Measurements from ENCODE around the gene KRTAP5-10.
"Not testable (repeated sequence)": the region's sequence is repeated elsewhere in the genome, so short reads cannot be mapped to it uniquely, and the experiment has no call there.

The KRTAP5-10 gene

GRCh38 chr11:71566081-71566620, 788 bp downstream of the KRTAP5-10 start:
- no peak for TF ChIP-seq CTCF (conservative IDR thresholded peaks at IDR 0.05; ENCODE audit: low read depth)
- POLR2A ChIA-PET (ENCODE audit: low non-redundant PET), result no interaction called here
- CTCF ChIA-PET, result interaction anchor here (0.6 kb wide), 1 partner anchor 322 kb away, joined by 4 read pairs; no protein-coding TSS in a partner anchor
- DNase-seq (ENCODE audit: low spot score), result no peak
- no peak overlapping the region for H3K27ac ChIP-seq

- DNase-seq (ENCODE audit: low spot score); H3K27ac ChIP-seq; POLR2A ChIA-PET (ENCODE audit: low non-redundant PET): not testable (repeated sequence)
- CTCF ChIA-PET, result interaction anchor here (0.6 kb wide), 1 partner anchor 322 kb away, joined by 4 read pairs; no protein-coding TSS in a partner anchor
Measured at GRCh38 chr11:71566626-71567599, 1.6 kb downstream of the KRTAP5-10 start.

GRCh38 chr11:71567633-71568032, 2.3 kb downstream of the KRTAP5-10 start:
- H3K27ac ChIP-seq; DNase-seq (ENCODE audit: low spot score); POLR2A ChIA-PET (ENCODE audit: low non-redundant PET); CTCF ChIA-PET: not testable (repeated sequence)

- DNase-seq (ENCODE audit: low spot score), result no peak
- ChIA-PET CTCF (interaction anchor here (0.7 kb wide), 1 partner anchor 1416 kb away, joined by 3 read pairs; no protein-coding TSS in a partner anchor), POLR2A (ENCODE audit: low non-redundant PET) (no interaction called here)
- no peak for TF ChIP-seq CTCF (conservative IDR thresholded peaks at IDR 0.05; ENCODE audit: low read depth)
- no peak overlapping the region for H3K27ac ChIP-seq
Measured at GRCh38 chr11:71568704-71569349, 3.5 kb downstream of the KRTAP5-10 start.

- POLR2A ChIA-PET (ENCODE audit: low non-redundant PET); DNase-seq (ENCODE audit: low spot score); CTCF ChIA-PET; H3K27ac ChIP-seq: not testable (repeated sequence)
Measured at GRCh38 chr11:71571101-71571850, 5.9 kb downstream of the KRTAP5-10 start.

GRCh38 chr11:71572811-71573210, 7.4 kb downstream of the KRTAP5-10 start:
- H3K27ac ChIP-seq, result no peak overlapping the region
- TF ChIP-seq CTCF (conservative IDR thresholded peaks at IDR 0.05; ENCODE audit: low read depth), result no peak
- no peak for DNase-seq (ENCODE audit: low spot score)
- ChIA-PET CTCF (no interaction called here), POLR2A (ENCODE audit: low non-redundant PET) (no interaction called here)

GRCh38 chr11:71574418-71574817, 9.1 kb downstream of the KRTAP5-10 start:
- ChIA-PET CTCF (no interaction called here), POLR2A (ENCODE audit: low non-redundant PET) (no interaction called here)
- no peak for TF ChIP-seq CTCF (conservative IDR thresholded peaks at IDR 0.05; ENCODE audit: low read depth)
- DNase-seq (ENCODE audit: low spot score), result no peak
- no peak overlapping the region for H3K27ac ChIP-seq

Measured in RWPE1 (cell line).